Fibroblast of gingiva (primary cell): ENCODE results near the gene GPR162.

Source experiments
- DNase-seq: peaks from one replicate; pipeline ENCODE4 v3.0.0-alpha.2; 2011; ENCODE audit warnings: low read depth

GPR162 gene

DNA sequence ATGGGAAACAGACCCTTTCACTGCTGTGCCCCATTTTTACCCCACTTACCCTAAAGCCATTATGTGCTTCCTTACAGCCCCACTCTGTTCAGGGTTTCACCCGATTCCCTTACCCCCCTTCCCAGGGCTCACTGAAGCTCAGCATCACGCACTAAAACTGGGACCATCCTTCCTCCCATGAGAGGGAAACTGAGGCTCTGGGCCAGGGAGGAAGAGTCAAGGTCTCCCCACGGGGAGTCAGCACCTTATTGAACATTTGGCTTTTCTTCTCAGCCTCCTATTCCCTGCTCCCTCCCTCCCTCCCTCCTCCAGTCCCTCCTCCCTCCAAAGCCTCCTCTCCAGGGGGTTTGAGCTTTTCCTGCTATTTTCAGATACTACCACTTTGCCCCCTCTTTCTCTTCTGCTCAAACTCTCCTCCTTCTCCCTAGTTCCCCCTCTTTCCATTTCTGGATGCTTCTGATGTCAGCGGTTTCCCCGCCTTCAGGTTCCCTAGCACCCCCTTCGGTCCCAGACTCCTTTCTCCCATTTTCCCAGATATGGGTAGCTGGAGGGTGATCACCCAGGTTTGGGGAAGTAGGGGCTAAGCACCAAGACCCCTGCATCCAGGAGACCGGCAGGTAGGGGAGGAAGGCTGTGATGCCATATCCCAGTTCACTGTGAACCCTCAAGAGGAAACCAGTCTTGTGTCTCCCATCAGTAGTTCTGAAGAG is 960 bp downstream of the GPR162 start:
- DNase-seq = no peak

DNA sequence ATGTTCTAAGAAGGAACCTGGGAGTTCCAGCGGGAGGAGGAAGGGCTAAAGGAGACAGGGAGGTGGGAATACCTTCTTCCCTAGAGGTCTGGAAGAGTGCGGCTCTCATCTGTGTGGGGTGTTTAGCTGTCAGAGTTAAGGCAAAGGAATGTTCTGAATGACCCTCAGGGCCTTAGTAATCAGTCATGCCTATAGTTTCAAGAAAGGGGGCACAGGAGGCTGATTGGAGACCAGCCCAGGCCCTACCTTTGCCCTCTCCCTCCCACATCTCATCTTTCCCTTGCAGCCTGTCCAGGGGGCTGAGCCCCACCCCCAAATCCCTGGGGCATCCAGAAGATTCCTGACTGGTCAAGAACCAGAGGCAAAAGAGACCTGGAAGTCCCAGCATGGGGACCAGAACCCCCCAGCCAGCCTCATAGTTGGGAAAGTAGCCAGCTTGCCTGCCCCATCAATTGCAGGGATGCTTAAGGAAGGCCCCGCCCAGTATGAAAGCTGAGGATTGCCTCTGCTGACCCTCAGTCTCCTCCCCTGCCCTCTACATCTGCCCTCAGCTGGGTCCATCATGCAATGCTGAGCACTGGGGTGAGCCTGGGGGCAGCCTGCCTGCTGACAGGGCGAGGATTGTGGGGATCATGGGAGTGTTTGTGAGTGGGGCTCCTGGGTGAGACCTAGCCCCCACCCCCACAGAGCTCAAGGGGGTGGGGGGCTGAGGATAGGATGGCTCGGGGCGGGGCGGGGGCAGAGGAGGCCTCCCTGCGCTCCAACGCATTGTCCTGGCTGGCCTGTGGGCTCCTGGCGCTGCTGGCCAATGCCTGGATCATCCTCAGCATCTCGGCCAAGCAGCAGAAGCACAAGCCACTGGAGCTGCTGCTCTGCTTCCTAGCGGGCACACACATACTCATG is 1.8 kb downstream of the GPR162 start:
- DNase-seq = no peak

DNA sequence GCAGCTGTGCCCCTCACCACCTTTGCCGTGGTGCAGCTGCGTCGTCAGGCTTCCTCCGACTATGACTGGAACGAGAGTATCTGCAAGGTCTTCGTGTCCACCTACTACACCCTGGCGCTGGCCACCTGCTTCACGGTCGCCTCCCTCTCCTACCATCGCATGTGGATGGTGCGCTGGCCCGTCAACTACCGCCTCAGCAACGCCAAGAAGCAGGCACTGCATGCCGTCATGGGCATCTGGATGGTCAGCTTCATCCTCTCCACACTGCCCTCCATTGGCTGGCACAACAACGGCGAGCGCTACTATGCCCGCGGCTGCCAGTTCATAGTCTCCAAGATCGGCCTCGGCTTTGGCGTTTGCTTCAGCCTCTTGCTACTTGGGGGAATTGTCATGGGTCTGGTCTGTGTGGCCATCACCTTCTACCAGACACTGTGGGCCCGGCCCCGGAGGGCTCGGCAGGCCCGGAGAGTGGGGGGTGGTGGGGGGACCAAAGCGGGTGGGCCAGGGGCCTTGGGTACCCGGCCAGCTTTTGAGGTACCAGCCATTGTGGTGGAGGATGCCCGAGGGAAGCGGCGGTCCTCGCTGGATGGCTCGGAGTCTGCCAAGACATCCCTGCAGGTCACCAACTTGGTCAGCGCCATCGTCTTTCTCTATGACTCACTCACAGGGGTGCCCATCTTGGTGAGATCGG is 2.6 kb downstream of the GPR162 start:
- DNase-seq = no peak

DNA sequence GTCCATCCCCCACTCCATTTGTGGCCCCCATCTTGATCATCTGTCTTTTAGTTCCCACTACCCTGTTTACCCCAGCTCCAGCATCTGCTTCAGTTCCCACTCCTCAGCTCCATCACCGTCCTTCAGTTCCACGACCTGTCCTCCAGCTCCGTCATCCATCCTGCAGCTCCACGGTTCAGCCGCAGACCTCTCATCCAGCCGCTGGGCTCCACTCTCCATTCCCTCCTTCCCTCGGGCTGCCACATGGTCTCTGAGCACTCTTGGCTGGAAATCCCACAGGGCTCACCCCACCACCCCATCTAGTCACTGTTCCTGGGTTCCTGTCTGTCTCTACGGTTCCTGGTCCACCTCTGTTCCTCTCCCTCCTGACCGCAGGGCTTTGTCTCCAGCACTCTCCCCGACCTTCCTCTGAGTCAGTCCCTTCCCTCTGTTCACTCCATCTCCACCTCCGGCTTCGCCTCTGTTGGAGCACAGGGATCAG is 3.3 kb downstream of the GPR162 start:
- no peak for DNase-seq

DNA sequence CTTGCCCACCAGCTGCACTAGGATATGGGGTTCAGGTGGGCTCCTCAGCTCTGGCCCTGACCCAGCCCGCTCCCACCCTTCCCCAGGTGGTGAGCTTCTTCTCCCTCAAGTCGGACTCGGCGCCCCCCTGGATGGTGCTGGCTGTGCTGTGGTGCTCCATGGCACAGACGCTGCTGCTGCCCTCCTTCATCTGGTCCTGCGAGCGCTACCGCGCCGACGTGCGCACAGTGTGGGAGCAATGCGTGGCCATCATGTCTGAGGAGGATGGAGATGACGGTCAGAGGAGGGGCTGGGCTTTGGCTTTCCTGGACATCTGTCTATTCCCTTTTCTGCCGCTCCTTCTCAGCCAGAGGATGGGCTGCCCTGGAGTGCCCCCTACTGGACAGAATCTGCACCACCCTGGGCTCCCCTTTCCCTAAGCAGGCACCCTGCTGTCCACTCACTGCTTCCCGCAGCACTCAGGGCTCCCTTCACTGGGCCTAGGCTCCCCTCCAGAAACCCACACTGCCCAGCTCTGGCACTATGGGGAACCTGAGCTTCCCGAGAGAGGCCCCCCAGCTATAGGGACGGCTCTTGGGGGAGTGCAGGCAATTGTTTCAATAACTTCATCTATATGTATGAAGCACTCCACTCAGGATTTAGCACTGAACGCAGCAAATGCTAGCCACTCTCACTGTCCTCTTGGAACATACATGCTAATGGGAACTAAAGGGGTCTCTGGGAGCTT is 3.9 kb downstream of the GPR162 start:
- peak; percentile 73 for DNase-seq

DNA sequence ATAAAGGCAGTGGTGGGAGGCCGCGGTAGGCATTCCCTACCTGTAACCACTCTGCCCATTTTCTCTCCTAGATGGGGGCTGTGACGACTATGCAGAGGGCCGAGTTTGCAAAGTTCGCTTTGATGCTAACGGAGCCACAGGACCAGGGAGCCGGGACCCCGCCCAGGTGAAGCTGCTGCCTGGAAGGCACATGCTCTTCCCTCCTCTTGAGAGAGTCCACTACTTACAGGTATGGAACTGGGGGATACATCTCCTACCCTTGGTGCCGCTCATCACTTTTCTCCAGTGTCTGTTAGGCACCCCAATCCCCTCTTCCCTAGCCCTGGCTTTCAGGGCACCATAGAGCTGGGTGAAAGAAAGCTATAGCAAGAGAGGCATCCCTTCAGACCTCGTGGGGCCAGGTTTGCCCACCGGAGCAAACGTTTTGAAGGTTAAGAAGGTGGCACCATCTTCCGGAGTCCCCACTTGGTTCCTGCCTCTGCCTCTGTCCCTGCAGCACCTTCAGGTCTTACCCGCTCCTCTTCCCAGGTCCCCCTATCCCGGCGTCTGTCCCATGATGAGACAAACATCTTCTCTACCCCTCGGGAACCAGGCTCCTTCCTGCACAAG is 4.6 kb downstream of the GPR162 start:
- DNase-seq = no peak

DNA sequence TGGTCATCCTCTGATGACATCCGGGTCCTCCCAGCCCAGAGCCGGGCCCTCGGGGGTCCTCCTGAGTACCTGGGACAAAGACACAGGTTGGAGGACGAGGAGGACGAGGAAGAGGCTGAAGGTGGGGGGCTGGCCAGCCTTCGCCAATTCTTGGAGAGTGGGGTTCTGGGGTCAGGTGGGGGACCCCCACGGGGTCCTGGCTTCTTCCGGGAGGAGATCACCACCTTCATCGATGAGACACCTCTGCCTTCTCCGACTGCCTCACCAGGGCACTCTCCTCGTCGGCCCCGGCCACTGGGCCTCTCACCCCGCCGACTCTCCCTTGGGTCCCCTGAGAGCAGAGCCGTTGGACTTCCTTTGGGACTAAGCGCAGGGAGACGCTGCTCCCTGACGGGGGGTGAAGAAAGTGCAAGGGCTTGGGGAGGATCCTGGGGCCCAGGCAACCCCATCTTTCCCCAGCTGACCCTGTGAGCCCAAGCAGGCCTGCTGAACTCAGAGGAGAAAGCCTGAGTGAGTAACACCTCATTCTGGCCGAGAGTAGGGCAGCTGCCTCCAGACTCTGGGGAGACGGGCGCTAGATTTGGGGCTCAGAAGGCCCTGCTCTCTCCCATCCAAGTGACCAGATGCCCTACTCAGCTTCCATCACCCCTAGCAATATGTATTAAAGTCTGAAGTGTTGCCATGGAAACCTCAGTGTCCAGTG is 5.3 kb downstream of the GPR162 start:
- no peak for DNase-seq

DNA sequence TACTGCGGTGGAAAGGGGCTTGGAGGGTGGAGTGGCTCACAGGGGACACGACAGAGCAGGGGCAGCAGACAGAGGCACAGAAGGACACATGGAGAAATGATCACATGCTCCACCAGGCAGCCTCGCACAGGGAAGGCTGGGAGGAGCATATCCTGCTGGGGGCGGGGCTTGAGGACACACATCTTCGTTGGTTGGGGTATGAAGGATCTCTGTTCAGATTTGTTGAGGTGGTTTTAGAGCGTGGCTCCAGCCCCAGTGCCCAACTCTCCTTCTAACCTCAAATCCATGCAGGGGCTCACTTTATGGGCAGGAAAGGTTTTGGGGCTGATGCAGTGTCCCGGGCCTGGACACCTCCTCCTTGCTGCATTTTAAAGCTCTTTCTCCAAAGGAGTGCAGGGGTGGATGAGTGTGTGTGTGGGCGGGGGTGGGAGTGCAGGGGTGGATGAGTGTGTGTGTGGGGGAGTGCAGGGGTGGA is 5.9 kb downstream of the GPR162 start:
- DNase-seq = peak; percentile 73

DNA sequence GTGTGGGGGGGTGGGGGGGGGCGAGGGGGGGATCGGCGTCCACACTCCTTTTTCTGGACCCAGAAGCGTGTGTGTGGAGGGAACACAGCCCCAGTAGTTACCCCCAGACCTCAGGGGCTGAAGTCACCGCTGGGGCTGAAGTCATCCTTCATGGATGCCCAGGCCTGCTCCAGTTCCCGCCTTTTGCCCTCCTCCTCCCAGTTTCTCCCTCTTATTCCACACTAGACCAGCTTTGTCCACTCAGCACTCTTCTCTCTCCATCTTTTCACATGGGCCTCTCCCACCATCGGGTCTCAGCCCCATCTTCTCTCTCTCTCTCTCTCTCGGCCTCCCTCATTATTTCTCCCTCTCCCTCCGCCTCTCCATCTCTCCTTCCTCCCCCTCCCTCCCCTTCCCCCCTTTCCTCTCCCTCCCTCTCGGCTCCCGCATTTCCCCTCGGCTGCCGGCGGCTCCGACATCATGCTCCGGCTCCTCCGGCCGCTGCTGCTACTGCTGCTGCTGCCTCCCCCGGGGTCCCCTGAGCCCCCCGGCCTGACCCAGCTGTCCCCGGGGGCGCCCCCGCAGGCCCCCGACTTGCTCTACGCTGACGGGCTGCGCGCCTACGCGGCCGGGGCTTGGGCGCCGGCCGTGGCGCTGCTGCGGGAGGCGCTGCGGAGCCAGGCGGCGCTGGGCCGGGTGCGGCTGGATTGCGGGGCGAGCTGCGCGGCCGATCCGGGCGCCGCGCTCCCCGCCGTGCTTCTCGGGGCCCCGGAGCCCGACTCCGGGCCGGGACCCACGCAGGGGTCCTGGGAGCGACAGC is 6.6 kb downstream of the GPR162 start, which contains the start of gene P3H3:
TSS of gene P3H3 (plus strand) at position 426 of the 799 bp plus-strand sequence. CDS start at position 460, 34 bp downstream.
- peak; percentile 52 for DNase-seq

DNA sequence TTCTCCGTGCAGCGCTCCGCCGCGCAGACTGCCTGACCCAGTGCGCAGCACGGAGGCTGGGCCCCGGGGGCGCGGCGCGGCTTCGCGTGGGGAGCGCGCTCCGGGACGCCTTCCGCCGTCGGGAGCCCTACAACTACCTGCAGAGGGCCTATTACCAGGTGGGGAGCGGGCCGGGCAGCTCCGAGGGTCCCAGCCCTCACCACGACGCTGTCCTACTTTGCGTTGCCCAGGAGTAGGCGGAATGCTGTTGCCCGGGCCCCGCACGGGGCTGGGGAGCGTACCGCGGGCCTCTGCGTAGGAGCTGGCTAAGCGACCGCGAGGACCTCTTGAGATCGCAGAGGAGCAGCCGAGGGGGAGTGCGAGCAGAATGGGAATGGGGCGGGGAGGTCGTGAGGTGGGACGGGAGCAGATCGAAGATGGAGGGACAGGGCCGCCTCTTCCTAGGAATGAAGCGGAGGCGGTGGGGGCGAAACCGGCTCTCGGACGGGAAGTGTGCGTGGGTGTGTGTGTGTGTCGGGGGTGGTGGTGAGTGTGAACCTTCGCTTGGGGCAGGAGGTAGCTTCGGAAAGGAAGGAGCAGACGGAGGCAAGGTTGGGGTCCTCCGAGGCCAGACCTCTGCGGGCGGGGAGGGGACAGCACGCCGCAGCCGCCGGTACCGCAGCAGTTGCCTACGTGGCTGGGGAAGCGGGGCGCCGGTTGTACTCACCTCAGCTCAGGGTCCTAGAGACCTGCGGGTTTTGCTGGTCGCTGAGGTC is 7.3 kb downstream of the GPR162 start:
- DNase-seq = peak; percentile 52

DNA sequence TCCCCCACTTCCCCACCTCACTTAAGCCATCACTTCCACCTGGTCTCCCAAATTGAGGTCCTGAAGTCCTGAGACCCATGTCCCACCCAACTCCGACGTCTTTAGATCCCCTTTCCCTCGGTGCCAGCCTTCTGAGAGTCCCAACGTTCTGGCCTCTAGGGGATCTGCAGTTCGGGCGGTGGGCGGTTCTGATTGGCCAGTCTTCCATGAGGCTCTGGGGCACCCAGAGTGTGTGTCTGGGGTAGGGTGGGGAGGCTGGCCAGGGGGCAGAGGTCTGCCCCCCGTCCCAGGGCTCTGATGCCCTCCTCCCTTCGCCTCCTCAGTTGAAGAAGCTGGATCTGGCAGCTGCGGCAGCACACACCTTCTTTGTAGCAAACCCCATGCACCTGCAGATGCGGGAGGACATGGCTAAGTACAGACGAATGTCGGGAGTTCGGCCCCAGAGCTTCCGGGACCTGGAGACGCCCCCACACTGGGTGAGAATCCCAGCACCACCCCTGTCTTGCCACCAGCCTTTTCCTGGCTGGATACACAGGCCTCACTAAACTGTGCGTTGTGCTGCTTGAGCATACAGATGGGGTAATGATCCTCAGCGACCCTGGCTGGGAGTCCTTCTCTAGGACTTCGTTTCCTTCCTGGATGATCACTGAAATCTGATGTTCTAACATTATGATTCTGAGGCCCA is 8.1 kb downstream of the GPR162 start:
- DNase-seq = peak; percentile 24

DNA sequence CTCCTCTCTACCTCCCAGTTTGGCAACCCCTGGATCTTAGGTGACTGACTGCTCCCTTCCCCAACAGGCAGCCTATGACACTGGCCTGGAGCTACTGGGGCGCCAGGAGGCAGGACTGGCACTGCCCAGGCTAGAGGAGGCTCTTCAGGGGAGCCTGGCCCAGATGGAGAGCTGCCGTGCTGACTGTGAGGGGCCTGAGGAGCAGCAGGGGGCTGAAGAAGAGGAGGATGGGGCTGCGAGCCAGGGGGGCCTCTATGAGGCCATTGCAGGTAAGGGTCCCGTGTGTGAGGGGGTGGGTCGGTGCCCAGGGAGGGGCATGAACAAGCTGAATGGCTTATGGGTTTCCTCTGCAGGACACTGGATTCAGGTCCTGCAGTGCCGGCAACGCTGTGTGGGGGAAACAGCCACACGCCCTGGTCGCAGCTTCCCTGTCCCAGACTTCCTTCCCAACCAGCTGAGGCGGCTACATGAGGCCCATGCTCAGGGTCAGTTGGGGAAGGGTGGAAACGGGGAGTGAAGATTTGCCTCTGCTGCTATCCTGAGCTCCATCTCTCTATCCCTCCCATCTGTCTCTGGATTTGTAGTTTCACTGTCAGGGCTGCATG is 8.8 kb downstream of the GPR162 start:
- no peak for DNase-seq

DNA sequence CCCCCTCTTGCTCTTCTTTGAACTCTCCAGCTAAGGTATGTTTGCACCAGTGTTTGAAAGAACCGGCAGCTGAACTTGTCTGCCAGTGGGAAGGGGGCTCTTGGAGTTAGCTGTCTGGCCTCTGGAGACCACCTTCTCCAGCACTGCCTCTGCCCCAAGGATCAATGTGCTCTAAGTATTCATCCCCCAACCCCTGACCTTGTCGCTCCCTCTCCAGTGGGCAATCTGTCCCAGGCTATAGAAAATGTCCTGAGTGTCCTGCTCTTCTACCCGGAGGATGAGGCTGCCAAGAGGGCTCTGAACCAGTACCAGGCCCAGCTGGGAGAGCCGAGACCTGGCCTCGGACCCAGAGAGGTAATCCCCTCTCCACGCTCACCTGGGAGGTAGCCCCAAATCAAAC is 9.4 kb downstream of the GPR162 start:
- no peak for DNase-seq

DNA sequence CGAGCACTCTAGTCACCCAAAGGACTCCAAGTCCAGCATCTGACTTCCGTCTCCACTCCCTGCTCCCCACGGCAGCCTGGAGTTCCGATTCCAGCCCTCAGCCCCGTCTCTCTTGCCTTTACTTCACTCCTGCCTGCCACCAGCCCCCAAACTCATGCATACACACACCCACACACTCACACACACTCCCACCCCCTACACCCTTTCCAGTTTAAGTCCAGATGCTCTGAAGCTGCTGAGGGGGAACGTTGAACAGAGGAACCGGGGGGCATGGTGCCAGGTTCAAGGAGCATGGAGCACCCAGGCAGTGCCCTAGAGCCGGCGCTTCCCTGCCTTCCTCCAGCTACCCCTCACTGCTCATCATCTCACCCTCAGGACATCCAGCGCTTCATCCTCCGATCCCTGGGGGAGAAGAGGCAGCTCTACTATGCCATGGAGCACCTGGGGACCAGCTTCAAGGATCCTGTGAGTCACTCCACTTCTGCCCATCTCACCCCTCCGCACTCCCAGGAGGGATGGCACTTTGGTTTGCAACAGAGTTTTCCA is 9.9 kb downstream of the GPR162 start:
- no peak for DNase-seq

DNA sequence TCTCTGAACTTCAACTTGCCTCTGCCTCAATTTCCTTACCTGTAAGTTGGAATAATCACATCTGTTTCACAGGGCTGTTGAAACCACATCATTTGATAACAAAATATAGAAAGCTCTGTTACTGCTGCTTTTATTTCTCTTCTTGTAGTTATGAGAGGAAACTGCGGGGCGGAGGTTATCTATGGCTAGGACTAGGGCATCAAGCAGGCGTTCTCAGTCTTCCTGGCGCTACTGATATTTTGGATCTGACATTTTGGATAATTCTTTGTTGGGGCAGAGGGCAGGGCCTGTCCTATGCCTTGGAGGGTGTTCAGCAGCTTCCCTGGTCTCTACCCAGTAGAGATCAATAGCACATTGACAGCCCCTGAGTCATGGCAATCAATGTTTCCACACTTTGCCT is 10.5 kb downstream of the GPR162 start:
- DNase-seq = no peak

DNA sequence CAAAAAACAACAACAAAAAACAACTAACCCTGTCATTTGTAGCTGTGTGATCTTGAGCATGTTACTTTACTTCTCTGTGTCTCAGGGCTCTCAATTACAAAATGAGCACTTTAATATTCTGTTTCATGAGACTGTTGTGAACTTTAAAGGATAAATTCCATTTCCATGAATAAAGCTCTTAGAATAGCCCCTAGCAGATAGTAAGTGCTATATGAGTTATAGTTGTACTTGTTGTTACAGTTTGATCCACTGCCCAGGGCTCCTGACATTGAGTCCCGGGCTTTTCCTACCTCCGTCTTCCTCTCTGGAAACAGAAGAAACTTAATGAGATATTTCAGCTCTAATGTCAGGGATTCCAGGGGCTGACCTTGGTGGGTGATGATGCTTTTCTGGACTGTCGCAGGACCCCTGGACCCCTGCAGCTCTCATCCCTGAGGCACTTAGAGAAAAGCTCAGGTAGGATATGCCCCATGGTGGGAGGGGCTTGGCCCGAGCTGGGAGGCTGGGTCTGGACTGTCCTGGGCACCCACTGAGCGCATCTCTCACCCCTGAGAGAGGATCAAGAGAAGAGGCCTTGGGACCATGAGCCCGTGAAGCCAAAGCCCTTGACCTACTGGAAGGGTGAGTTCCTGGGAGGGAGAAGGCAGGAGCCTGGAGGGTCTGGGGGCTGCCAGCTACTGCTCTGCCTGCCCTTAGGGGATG is 11.7 kb downstream of the GPR162 start:
- DNase-seq = no peak

DNA sequence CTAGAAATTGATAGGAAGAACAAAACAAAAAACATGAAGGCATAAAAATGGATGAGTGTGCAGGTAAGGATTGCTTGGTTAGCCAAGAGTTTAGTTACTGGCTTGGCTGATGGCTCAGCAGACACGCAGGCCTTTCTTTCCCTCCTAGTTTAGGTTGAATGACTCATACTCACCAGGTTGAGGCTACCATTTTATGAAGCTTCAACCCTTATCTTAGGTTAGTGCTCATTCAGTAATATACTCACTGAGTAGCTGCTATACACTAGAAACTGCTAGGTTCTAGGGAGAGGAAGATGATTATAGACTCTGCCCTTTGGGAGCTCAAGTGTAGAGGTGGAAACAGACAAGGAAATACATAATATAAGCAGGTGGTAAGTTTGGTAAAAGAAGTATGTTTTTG is 12.6 kb downstream of the GPR162 start:
- DNase-seq = no peak
